Neural progenitor cell (in vitro differentiated cells): ENCODE results near the gene PCGF3. TPM values are rescaled to one million over a fixed set of nuclear protein-coding genes. Genes with fewer than 3 reads are reported as not detected.
"Not testable (repeated sequence)": the region's sequence is repeated elsewhere in the genome, so short reads cannot be mapped to it uniquely, and the experiment has no call there.

ENCODE experiments used
- DNase-seq: peaks from one replicate; pipeline ENCODE4 v3.0.0-alpha.2; 2016; ENCODE audit warnings: low spot score
- H2AFZ ChIP-seq: fragments of 200-600 bp; sonication (generic); replicated peaks from 2 replicates; pipeline ENCODE4 v1.6.1; 2016; ENCODE audit warnings: antibody characterized with exemption
- H3F3A ChIP-seq: fragments of 200-600 bp; sonication (generic); 2 replicates; pipeline ENCODE4 v1.6.1; 2016; ENCODE audit warnings: antibody characterized with exemption, low read depth
- H3K27ac ChIP-seq: fragments of 200-600 bp; sonication (generic); 2 replicates; pipeline ENCODE4 v1.5.1; 2016; ENCODE audit warnings: mild to moderate bottlenecking
- H3K27me3 ChIP-seq: fragments of 200-600 bp; sonication (generic); 2 replicates; pipeline ENCODE4 v1.6.1; 2016; ENCODE audit warnings: mild to moderate bottlenecking, moderate library complexity
- H3K36me3 ChIP-seq: fragments of 200-600 bp; sonication (generic); 2 replicates; pipeline ENCODE4 v1.5.1; 2016
- H3K4me1 ChIP-seq: fragments of 200-600 bp; sonication (generic); 2 replicates; pipeline ENCODE4 v1.6.1; 2016; ENCODE audit warnings: mixed run types
- H3K4me2 ChIP-seq: fragments of 200-600 bp; sonication (generic); 2 replicates; pipeline ENCODE4 v1.6.1; 2016
- H3K4me3 ChIP-seq: fragments of 200-600 bp; sonication (generic); 2 replicates; pipeline ENCODE4 v1.5.1; 2016
- H3K79me2 ChIP-seq: fragments of 200-600 bp; sonication (generic); 2 replicates; pipeline ENCODE4 v1.6.1; 2016; ENCODE audit warnings: low read depth
- H3K9ac ChIP-seq: fragments of 200-600 bp; sonication (generic); 2 replicates; pipeline ENCODE4 v1.6.1; 2016
- H3K9me3 ChIP-seq: fragments of 200-600 bp; sonication (generic); 2 replicates; pipeline ENCODE4 v1.5.1; 2016; ENCODE audit warnings: low read depth
- H4K20me1 ChIP-seq: fragments of 200-600 bp; sonication (generic); 2 replicates; pipeline ENCODE4 v1.6.1; 2016; ENCODE audit warnings: low read depth
- H3K27ac Mint-ChIP-seq: 3 replicates; pipeline ENCODE4 v1.8.0; 2021; ENCODE audit warnings: mixed read lengths
- H3K27me3 Mint-ChIP-seq: 2 replicates; pipeline ENCODE4 v1.8.0; 2022; ENCODE audit warnings: low read depth, mild to moderate bottlenecking, inconsistent platforms, moderate library complexity, mixed read lengths; ENCODE audit not compliant: insufficient read depth
- H3K36me3 Mint-ChIP-seq: 3 replicates; pipeline ENCODE4 v1.8.0; 2021; ENCODE audit warnings: mixed read lengths
- H3K4me1 Mint-ChIP-seq: 3 replicates; pipeline ENCODE4 v1.8.0; 2021; ENCODE audit warnings: mixed read lengths
- H3K4me3 Mint-ChIP-seq: 3 replicates; pipeline ENCODE4 v1.8.0; 2021; ENCODE audit warnings: mild to moderate bottlenecking, moderate library complexity, mixed read lengths
- H3K9me3 Mint-ChIP-seq: 3 replicates; pipeline ENCODE4 v1.8.0; 2020; ENCODE audit warnings: mixed read lengths
- EZH2 ChIP-seq: fragments of 200-600 bp; sonication (generic); IDR thresholded peaks from 2 replicates; pipeline ENCODE4 v1.6.1; 2017; ENCODE audit warnings: antibody characterized with exemption, mild to moderate bottlenecking, moderate library complexity
- EZH2phosphoT487 ChIP-seq: fragments of 200-600 bp; sonication (generic); IDR thresholded peaks from 2 replicates; pipeline ENCODE4 v1.6.1; 2017; ENCODE audit warnings: antibody characterized with exemption
- total RNA-seq: library from RNA; depleted of rRNA; stranded (reverse); fragments of >200 nt; gene quantifications from 2 replicates; pipeline ENCODE4 v1.2.3, GENCODE V29; 2015; ENCODE audit warnings: low replicate concordance
- TF ChIP-seq, protein P1 (sequence below): fragments of 200-600 bp; sonication (generic); IDR thresholded peaks from 2 replicates; pipeline ENCODE4 v1.5.1; 2017; ENCODE audit warnings: antibody characterized with exemption, mild to moderate bottlenecking

The PCGF3 gene
- total RNA-seq, 1 donor from 2014 or later: 44.7 TPM

DNA sequence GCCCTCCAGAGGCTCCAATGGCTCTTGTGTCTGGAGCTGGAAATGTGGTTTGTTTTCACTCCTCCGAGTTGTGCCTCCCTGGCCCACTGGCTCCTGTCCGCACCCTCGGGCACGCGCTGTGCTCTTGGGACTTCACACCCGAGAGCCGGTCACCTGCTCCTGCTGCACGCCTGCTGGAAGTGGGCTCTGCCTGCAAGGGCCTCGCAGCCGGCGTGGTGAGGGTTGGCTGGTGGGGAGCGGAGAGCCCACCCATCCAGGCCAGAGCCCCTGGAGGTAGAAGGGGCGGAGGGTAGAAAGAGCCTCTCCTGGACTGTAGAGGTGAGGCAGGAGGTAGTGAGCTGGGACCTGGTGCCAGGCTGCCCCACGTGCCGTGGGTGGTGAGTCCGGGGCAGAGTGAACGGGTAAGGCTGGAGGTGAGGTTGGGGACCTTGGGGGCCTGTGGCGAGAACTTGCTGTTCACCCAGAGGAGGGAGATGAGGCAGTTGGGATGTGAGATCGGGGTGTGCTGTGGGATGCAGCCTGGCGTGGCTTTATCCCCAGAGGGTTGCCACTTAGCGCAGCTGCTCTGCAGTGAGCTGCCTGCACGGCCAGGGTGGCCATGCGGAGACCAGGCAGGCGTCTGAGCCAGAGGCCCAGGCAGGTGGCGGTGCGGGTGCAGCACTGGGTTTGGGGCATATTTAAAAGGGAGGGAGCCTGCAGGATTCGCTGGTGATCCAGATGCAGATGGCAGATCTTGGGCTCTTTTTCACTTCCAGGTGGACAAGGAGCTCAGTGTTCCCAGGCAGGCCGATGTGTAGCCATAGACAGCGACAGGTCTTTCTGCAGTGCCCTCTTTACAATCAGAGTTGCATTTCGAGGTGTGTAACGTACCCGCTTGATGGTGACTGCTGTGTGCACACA, 48.8 kb downstream of the PCGF3 start:
- no peak for DNase-seq
- no peaks in the 10 kb centered on the region for H3K9me3 ChIP-seq
- no peaks in the 10 kb centered on the region for H3K27me3 ChIP-seq
- no peaks in the 10 kb centered on the region for H3K4me1 ChIP-seq
- no peak overlapping the region for H3K4me2 ChIP-seq
- H3K4me3 Mint-ChIP-seq: no peak overlapping the region
- H4K20me1 ChIP-seq: peaks cover 18% of the 10 kb centered on the region
- H3K36me3 Mint-ChIP-seq: peaks cover 45% of the 10 kb centered on the region
- H3K4me1 Mint-ChIP-seq: peaks cover 3% of the 10 kb centered on the region
- H3F3A ChIP-seq: peaks cover 7% of the 10 kb centered on the region
- TF ChIP-seq, protein P1, sequence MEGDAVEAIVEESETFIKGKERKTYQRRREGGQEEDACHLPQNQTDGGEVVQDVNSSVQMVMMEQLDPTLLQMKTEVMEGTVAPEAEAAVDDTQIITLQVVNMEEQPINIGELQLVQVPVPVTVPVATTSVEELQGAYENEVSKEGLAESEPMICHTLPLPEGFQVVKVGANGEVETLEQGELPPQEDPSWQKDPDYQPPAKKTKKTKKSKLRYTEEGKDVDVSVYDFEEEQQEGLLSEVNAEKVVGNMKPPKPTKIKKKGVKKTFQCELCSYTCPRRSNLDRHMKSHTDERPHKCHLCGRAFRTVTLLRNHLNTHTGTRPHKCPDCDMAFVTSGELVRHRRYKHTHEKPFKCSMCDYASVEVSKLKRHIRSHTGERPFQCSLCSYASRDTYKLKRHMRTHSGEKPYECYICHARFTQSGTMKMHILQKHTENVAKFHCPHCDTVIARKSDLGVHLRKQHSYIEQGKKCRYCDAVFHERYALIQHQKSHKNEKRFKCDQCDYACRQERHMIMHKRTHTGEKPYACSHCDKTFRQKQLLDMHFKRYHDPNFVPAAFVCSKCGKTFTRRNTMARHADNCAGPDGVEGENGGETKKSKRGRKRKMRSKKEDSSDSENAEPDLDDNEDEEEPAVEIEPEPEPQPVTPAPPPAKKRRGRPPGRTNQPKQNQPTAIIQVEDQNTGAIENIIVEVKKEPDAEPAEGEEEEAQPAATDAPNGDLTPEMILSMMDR: no peak
- TF ChIP-seq EZH2: no peak
- TF ChIP-seq EZH2phosphoT487: no peak
- H3K9ac ChIP-seq: no peak overlapping the region
- peaks cover 6% of the 10 kb centered on the region for H3K9me3 Mint-ChIP-seq
- H3K36me3 ChIP-seq: no peaks in the 10 kb centered on the region
- peaks cover 10% of the 10 kb centered on the region for H3K27me3 Mint-ChIP-seq
- peaks cover 10% of the 10 kb centered on the region for H3K79me2 ChIP-seq
- no peak overlapping the region for H3K27ac Mint-ChIP-seq
- H2AFZ ChIP-seq: no peak overlapping the region
- H3K4me3 ChIP-seq: no peak overlapping the region
- no peak overlapping the region for H3K27ac ChIP-seq

DNA sequence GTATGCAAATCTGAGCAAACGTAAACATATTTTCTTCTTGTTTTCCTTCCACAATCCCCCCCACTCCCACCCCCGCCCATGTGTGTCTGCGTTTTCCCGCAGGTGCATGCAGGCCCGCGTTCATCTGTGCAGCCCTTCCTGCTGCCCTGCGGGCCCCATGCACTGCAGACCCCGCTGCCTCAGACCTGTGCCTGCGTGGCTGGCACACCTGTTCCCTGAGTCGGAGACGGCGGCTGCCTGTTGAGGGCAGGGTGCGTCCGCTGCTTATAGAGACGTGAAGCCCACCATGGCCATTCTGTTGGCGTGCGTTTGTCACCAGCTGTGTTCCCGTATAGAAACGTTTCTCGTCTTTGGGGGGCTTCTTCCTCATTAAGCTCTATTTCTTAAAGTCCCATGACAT, 51.5 kb downstream of the PCGF3 start:
- Mint-ChIP-seq H3K9me3 (peaks cover 22% of the 10 kb centered on the region), H3K36me3 (peaks cover 52% of the 10 kb centered on the region), H3K27ac (no peak overlapping the region), H3K27me3 (peaks cover 22% of the 10 kb centered on the region), H3K4me1 (peaks cover 5% of the 10 kb centered on the region), H3K4me3 (no peak overlapping the region)
- H3K9me3 ChIP-seq: no peaks in the 10 kb centered on the region
- H2AFZ ChIP-seq: no peak overlapping the region
- no peaks in the 10 kb centered on the region for H3K27me3 ChIP-seq
- no peak overlapping the region for H3K4me3 ChIP-seq
- TF ChIP-seq EZH2phosphoT487: no peak
- no peak for TF ChIP-seq EZH2
- TF ChIP-seq, protein P1: no peak
- no peaks in the 10 kb centered on the region for H3K79me2 ChIP-seq
- no peak for DNase-seq
- H4K20me1 ChIP-seq: peaks cover 3% of the 10 kb centered on the region
- no peak overlapping the region for H3K27ac ChIP-seq
- no peak overlapping the region for H3K9ac ChIP-seq
- H3K4me2 ChIP-seq: no peak overlapping the region
- H3K4me1 ChIP-seq: no peaks in the 10 kb centered on the region
- peaks cover 10% of the 10 kb centered on the region for H3F3A ChIP-seq
- no peaks in the 10 kb centered on the region for H3K36me3 ChIP-seq

DNA sequence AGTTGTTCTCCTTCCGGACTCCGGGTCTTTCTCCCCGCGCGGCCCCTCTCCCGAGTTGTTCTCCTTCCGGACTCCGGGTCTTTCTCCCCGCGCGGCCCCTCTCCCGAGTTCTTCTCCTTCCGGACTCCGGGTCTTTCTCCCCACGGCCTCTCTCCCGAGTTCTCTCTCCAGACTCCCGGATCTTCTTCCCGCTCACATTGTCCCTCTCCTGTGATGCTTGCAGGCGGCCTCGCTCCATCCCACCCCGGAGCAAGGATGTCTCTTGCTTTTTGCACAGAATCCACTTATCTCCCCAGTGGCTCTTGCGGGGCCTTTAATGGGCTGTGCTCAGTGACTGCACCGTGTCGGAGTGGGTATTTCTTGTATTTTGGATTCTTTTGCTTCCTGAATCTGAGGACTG, 54.2 kb downstream of the PCGF3 start:
- H3K27ac ChIP-seq, H3K4me1 Mint-ChIP-seq, H3K36me3 ChIP-seq, H3K4me1 ChIP-seq, H3K27me3 ChIP-seq, H3K4me2 ChIP-seq, H2AFZ ChIP-seq, H3K4me3 ChIP-seq, H3K79me2 ChIP-seq, H3K9ac ChIP-seq, H3K9me3 ChIP-seq, DNase-seq, H4K20me1 ChIP-seq: not testable (repeated sequence)
- H3F3A ChIP-seq: peaks cover 32% of the 10 kb centered on the region
- H3K4me3 Mint-ChIP-seq: peak overlapping the region; percentile 53
- peak overlapping the region; percentile 50 for H3K27ac Mint-ChIP-seq
- H3K27me3 Mint-ChIP-seq: peaks cover 28% of the 10 kb centered on the region
- H3K36me3 Mint-ChIP-seq: peaks cover 66% of the 10 kb centered on the region
- peaks cover 36% of the 10 kb centered on the region for H3K9me3 Mint-ChIP-seq

DNA sequence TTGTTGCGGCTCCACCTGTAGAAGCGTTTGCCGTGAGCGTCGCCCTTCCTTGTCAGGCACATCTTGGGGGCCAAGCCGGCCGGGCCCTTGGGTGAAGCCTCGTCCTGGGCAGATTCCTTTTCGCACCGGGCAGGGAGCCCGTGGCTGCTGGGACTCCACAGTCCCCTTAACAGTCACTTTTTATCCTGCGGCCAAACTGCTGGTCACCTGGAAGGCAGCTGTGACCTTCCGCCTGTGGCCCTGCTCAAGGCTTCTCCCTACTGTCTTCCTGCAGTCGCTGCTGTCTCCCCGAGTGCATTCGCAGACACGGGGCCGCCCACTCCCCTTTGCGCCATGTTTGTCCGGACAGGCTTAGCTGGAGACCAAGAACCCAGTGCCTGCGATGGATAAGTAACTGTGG, 55.0 kb downstream of the PCGF3 start:
- Histone ChIP-seq H3K27me3 (no peaks in the 10 kb centered on the region), H3K27ac (no peak overlapping the region), H3K4me1 (no peaks in the 10 kb centered on the region), H3K9ac (no peak overlapping the region), H3K4me3 (no peak overlapping the region), H3K36me3 (no peaks in the 10 kb centered on the region), H3K79me2 (no peaks in the 10 kb centered on the region), H3F3A (peaks cover 38% of the 10 kb centered on the region), H3K9me3 (no peaks in the 10 kb centered on the region), H4K20me1 (no peaks in the 10 kb centered on the region), H3K4me2 (no peak overlapping the region), H2AFZ (no peak overlapping the region)
- TF ChIP-seq, protein P1: no peak
- TF ChIP-seq EZH2phosphoT487 (no peak), EZH2 (no peak)
- H3K9me3 Mint-ChIP-seq: peaks cover 41% of the 10 kb centered on the region
- DNase-seq: no peak
- peaks cover 62% of the 10 kb centered on the region for H3K36me3 Mint-ChIP-seq
- peaks cover 29% of the 10 kb centered on the region for H3K27me3 Mint-ChIP-seq
- peak overlapping the region; percentile 30 for H3K4me3 Mint-ChIP-seq
- H3K27ac Mint-ChIP-seq: no peak overlapping the region
- H3K4me1 Mint-ChIP-seq: peaks cover 9% of the 10 kb centered on the region
